Raji (cell line): ENCODE results near the gene KIZ.

Experiments
- POLR2A ChIP-seq: IDR thresholded peaks from 2 replicates; pipeline ENCODE4 v1.6.1; 2011; ENCODE audit warnings: low read depth, low read length, control low read depth; ENCODE audit not compliant: insufficient read depth

Gene KIZ

DNA sequence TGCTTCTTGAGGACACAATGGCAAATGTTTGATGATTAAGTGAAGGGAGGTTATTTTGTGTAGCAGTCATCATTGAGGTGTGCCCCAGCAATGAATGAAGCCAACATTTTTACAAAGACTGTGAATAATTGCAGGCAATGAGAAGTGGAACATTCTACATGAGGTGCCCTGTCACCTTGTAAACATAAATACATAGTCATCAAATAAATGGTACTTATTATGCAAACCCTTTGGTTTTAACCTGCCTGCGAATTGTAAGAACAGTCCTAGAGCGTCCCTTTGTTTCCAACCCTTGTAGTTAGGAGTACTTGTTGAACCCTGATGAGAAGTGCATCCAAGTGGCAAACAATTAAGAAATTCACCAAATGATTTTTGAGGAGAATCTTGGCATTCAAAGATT is 7.1 kb upstream of the KIZ start:
- TF ChIP-seq POLR2A = no peak

DNA sequence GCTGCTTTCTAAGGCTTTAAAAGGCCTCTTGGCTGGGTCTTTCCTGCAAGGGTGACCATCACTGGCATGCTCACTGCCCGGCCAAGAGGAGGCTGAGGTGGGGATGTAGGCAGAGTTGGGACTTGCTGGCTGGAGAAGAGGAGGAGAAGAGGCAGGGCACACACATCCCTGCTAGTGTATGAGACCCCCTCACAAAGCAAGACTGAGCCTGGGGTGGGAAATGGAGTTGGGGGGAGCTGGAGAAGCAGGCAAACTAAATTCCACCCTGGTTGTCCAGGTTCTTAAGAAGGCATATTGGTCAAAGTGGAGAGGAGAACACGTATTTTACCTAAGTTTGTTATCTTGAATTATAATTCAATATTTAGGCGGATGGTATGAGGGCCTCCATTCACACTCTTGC is 1.7 kb upstream of the KIZ start:
- no peak for TF ChIP-seq POLR2A

DNA sequence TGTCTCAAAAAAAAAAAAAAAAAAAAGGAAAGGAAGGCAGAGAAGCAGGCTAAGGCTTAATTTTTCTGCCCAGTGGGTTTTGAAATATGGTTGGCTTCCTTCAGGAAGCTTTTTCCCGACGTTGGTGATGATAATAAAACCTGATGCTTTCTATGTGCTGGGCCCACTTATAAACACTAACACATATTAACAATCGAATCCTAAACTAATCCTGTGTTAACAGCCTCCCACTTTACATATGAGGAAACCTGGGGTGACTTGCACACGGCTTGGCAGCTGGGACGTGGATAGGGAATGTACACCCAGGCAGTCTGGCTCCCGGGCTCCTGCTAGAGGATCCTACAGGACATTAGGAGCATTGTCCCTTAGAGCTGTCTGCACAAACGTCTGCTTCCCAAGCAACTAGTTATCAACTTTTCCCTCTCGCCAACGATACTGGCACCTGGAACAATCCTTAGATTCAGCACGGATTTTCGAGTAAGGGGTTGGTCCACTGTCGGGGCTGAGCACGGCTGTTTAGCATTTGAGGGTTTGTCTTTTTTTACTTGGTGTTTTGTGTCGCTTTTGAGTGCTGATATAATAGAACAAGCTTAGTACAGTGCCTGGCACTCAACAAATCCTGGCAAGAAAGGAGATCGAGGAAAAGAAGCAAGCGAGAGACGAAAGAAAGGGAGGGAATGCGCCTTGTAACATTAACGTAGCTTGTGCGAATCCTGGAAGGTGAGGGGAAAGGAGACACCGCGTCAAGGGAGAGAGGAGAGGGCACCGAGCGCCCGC is 622 bp upstream of the KIZ start:
- no peak; the same call in 1 of the 2 replicates for TF ChIP-seq POLR2A

DNA sequence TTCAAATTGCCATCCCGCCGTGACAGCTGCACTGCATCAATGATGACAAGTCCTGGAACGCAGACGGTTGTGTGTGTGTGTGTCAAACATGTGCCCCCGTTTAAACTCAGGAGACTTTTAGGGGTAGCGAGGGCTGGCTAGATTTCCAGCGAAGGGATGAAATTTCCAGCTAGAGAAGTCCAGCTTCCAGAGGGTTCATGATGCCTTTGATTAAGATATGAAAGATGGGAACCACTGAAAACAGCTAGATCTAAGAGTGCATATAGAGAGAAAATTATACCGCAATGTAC is 644 bp downstream of the KIZ start:
- TF ChIP-seq POLR2A = no peak

DNA sequence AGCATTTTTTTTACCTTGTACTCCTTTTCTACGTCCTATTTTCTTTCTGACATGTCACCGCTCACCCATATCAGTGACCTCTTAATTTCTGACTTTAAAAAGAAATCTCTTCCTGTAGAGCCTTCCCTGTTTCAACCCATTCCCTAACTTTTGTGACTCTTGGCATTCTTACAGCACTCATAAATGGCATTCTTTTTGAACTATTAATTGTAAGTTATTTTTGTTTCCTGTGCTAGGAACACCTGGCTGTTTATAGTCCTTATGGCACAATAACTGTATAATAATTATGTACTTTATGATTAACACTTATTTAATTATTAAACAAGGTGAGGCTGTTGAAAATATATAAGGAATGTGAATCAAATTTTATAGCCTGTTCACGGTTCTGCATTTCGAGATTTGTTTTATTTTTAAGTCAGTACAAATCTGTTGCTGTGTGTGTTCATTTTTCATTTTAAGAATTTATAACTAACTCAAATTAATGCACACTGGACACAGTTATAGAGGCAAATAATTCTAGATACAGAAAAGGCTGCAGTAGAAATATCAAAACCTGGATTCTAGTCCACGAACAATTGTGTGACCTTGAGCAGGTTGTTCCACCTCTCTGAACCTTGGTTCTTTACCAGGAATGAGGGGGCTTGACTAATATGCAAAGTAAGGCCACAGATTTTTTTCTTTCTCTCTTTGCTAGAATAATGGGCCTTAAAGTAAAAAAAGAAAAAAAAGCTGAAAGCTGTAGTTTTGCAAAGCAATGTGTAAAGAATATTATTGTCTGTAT is 1.5 kb downstream of the KIZ start:
- TF ChIP-seq POLR2A = no peak

DNA sequence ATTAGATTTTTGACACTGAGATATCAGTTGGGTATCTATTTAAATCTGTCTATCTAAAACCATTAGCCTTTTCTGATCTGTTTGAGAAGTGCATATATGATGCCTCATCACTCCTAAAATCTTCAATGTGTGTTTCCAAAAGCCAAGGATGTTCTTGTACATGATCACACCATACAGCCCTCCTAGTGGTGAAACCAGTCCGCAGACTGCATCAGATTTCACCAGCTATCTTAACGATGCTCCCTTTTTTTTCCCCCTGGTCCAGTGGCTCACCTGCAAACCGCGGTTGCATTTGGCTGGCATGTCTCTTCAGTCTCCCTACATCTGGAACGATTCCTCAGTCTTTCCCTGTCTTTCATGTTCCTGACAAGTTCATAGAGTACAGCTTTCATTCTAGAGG is 4.0 kb downstream of the KIZ start:
- no peak for TF ChIP-seq POLR2A

DNA sequence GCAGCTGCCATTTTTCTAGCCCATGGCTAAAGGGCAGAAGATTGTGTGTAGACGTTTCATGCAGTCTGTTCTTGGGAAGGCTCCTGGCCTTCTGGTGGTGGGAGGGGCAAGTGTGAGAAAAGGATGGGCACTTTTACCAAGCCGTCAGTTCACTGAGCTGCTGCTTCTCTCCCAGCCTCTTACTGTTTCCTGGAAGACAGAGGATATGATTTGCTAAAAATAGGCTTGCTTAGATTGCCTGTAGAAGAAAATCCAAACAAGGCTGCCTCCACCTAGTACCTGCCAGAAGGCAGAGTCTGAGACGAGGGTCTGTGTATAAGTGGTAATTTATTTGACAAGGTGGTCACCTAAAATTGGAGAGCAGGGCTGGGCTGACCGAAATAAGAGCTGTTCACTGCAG is 7.5 kb downstream of the KIZ start:
- no peak for TF ChIP-seq POLR2A

DNA sequence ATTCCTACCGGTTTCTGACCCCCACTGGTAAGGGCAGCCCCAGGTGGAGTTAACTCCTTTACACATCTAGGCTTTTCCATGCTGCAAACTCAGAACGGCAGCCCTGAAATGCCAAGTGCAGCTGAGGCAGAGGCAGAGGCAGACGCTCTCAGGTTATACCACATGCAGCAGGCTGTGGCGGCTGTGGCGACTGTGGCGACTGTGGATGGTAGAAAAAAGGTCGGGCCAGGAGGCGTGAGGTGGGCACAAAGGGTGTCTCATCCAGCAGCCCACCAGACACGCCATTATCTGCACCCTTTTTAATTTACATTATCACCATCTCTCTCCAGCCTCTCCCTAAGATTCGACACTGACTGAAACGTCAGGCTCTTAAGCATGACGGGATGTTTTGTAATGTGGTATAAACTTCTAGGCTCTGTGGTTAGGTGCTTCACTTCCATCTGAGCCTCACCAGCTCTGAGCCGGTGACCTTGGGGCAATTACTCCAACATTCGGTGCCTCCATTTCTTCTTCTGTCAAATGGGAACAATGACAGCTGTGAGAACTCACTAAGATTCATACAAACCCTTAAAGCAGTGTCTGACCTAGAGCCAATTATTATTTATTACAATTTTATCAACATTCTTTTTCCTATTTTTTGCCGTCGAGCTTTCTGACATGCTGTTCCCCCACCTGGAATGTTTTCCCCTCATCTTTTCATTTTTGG is 8.2 kb downstream of the KIZ start:
- TF ChIP-seq POLR2A = no peak

DNA sequence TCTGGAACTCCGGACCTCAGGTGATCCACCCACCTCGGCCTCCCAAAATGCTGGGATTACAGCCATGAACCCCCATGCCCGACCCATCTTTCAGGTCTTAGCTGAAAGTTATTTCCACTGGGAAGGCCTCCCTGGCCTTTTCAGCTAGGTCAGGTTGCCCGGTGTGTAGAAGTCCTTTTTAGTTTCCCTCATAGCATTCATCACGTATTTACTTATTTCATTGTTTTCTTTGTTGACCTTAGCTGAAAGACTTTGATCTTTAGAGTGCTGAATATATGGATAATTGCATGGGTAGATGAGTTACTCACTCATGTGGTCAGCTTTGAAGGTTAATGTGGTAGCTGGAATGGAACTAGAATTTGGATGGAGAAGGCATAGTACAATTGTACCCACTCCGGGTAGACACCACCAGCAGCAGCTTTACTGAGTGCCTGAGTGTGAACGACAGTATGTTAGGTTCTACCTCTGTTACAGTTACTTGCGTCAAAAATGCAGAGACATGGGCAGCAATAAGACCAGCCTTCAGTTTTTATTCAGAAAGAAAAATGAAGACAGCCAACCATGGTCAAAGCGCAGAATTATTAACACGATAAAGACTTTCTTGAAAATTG is 9.1 kb downstream of the KIZ start:
- no peak for TF ChIP-seq POLR2A

DNA sequence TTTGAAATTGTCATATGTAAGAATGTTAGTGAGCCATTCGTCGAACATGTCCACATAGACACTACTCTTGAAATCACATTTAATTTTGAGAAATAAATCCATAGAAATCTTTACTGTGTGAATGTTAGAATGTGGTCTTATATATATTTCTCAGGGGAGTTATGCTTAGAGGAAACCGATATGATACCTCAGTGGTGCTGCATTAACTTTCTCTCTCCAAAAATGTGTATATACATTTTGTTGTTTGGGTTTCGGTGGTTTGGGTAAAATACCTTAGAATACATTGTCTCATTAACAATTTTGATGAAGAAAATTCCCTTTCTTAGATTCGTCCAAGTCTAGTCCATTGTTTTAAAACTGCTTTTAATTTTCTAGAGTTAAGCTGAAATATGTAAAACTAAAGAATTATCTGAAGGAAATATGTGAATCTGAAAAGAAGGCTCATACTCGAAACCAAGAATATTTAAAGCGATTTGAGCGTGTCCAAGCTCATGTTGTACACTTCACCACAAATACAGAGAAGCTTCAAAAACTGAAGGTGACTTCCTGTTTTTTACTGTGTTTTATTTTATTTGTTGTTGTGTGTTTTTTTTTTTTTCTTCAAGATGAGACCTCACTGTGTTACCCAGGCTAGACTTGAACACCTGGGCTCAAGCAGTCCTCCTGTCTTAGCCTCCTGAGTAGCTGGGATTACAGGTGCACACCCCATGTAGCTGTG is 10.3 kb downstream of the KIZ start:
- no peak for TF ChIP-seq POLR2A

DNA sequence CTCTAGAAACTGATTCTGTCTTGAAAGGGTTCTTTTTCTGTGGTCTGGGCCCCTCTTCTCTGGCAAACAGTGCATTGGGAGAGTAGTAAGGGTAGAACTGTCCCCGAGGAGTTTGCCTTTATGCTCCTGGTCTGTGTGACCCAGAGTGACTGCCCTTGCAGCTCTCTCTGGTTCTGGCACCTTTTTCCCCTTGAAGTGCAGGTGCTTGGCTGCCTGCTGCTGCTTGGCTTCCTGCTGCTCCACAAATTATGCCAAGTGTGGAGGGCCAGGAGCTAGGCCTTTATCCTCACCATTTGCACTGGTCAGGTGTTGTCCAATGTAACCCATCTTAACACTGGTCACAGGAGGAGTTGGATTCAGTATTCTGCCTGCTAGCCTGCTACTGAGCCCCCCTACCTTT is 11.2 kb downstream of the KIZ start:
- TF ChIP-seq POLR2A = no peak

DNA sequence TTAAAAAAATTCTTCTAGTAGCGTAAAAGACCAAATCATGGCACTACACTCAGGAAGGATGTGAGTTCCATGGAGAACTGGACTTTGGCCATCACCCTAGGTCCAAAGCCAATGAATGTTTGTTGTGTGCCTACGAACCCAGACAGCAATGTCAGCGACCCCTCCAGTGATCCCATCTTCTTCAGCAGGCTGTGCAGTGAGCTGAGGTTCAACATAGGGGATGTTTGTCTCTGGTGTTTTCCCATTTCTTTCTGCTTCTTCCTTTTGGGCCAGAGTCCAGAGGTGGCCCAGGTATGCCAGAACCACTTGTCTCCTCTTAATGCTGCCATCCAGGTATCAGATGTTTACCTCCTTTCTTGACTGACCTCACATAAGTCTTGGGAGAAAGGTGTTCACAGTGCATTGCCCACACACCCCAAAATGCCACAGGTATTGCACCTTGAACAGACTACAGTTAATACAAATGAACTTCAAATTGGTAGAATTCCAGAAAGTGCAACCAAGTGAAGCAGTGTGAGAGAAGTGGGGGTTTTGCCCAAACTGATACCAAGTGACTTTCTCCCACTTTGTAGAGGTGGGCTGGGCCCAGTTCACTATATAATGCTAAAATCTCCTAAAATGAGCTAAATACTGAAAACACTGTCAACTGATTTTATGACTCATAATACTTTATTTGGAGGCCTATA is 14.1 kb downstream of the KIZ start:
- TF ChIP-seq POLR2A = no peak

DNA sequence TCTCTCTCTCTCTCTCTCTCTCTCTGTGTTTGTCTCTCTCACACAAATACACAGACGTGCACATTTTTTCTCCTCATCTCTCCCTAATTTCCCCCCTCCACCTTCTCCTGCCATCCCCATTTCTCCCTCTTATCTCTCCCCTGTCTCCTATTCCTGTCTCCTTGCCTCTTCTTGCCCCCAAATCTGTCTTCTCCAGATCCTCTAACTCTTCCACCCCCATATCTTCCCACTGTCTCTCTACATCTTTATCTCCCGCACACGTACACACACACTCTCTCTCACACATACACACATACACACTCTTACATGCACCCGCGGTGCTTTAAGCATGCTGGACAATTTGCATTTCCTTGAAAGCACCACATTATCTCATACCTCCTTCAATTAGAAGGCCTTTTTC is 15.9 kb downstream of the KIZ start:
- TF ChIP-seq POLR2A = no peak

DNA sequence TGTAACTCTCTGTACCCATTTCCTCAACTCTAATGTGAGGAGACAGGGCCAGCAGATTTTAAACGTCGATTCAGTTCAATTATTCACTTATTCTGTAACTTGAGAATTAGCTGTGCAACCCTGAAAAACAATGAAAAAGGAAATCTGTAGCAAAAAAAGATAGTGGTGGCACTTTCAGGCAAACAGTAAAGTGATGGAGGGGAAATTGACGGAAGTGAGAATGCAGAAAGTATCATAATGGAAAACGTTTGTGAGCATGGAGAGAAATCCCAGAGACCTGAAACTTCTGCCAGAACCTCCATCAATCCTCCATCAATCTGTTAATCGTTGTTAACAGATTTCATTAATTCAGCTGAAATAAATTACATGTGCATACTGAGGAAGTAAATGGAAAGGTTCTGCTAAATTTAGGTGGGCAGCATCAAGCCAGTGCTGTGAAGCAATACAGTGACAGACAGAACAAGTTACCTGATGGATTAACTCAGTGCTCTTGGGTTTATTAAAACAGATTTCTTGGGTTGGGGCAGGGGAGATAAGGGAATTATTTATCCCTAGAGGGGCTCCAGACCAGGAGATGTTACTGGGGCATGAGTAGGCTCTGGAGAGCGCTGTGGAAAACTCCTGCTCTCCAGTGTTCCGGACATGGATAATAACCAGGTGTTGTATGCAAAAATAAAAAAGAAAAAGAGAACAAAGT is 17.5 kb downstream of the KIZ start:
- no peak for TF ChIP-seq POLR2A
